Pancreas (tissue), 10 donors: ENCODE data around the gene ZNF26. TPM values are rescaled to one million over a fixed set of nuclear protein-coding genes. Genes with fewer than 3 reads are reported as not detected.

Experiments used
- ATAC-seq, 4 donors: fragments of 200-7000 bp; cut with Tn5 transposase; one replicate each; pipeline versions ENCODE4 v1.8.0 to v1.9.1; 2020; ENCODE audit warnings: mild to moderate bottlenecking in 4 of 4, moderate library complexity in 4 of 4
- DNase-seq, 6 donors: peaks; one replicate each; pipeline ENCODE4 v3.0.0-alpha.2; 2020
- FAIRE-seq: peaks from 2 replicates; lab custom pipeline; 2012; peaks lifted over from hg19 to GRCh38; lab: Jason Lieb, UNC
- H3K27ac ChIP-seq, 4 donors: fragments of 200-600 bp; sonication (generic); 1 replicate in 3 of 4; 2 replicates in 1 of 4; pipeline versions ENCODE4 v1.5.0 to v1.8.0; 2020
- H3K27me3 ChIP-seq, 4 donors: fragments of 200-600 bp; one replicate each; pipeline ENCODE4 v1.8.0; 2021
- H3K36me3 ChIP-seq, 3 donors: fragments of 200-600 bp; sonication (generic) in 1 of 3; one replicate each; pipeline versions ENCODE4 v1.5.0 to v1.8.0; 2020 to 2021
- H3K4me1 ChIP-seq, 3 donors: fragments of 200-600 bp; one replicate each; pipeline ENCODE4 v1.8.0; 2021
- H3K4me3 ChIP-seq, 4 donors: fragments of 200-600 bp; sonication (generic) in 2 of 4; one replicate each; pipeline versions ENCODE4 v1.5.0 to v1.8.0; 2020 to 2021
- H3K9me3 ChIP-seq, 4 donors: fragments of 200-600 bp; one replicate each; pipeline ENCODE4 v1.8.0; 2021
- WGBS, 2 donors: extraction: QIAGEN DNeasy Blood & Tissue Kit; methylation state at CpG; one replicate each; pipeline ENCODE4 v1.1.7; 2013; 5-methylcytosine and 5-hydroxymethylcytosine counted together
- intact Hi-C, 3 donors: fragments of 100-400 bp; cut with DNase I; formaldehyde crosslinking; loops; one replicate each; pipeline versions ENCODE4 v1.11.1 to v1.14.2; 2022
- polyA plus RNA-seq, 2 donors: library from polyadenylated mRNA; stranded (reverse); fragments of 200-250 nt; gene quantifications; one replicate each; pipeline ENCODE4 v1.2.3, GENCODE V29; 2013
- total RNA-seq, 6 donors: library from RNA; stranded (reverse); fragmentation: NEBNext Ultra II Directional in 4 of 6; extraction: Animal tissue kit (Norgen Biotek cat#: 25700) in 4 of 6; gene quantifications; one replicate each; pipeline versions ENCODE4 v1.2.1 to v1.2.4, GENCODE V29; 2021 to 2023
- TF ChIP-seq, protein P1 (sequence below), 4 donors: fragments of 200-600 bp; sonication (generic) in 3 of 4; IDR thresholded peaks; one replicate each; pipeline versions ENCODE4 v1.5.0 to v1.8.0; 2021; ENCODE audit warnings: antibody characterized with exemption in 4 of 4
- donor health status: healthy with polysubstance abuse.
- donor health status: DM: no; HTN: no; CAD: no; lungs with moderate emphysema.
- donor health status: DM: no; HTN: no; CAD: no.
- donor health status: control.
- donor health status: control.
- donor health status: Bipolar disorder and iron deficiency.
- donor health status: DM: yes; HTN: yes; CAD: no.
- donor health status: DM: no; HTN: no; CAD: no.
- donor health status: DM: no; HTN: no; CAD: no.
- donor health status: DM: yes; HTN: yes; CAD: no.

The ZNF26 gene
- total and polyA plus RNA-seq, 8 donors, result 4.8 to 7.9 (median 6.0) TPM

DNA sequence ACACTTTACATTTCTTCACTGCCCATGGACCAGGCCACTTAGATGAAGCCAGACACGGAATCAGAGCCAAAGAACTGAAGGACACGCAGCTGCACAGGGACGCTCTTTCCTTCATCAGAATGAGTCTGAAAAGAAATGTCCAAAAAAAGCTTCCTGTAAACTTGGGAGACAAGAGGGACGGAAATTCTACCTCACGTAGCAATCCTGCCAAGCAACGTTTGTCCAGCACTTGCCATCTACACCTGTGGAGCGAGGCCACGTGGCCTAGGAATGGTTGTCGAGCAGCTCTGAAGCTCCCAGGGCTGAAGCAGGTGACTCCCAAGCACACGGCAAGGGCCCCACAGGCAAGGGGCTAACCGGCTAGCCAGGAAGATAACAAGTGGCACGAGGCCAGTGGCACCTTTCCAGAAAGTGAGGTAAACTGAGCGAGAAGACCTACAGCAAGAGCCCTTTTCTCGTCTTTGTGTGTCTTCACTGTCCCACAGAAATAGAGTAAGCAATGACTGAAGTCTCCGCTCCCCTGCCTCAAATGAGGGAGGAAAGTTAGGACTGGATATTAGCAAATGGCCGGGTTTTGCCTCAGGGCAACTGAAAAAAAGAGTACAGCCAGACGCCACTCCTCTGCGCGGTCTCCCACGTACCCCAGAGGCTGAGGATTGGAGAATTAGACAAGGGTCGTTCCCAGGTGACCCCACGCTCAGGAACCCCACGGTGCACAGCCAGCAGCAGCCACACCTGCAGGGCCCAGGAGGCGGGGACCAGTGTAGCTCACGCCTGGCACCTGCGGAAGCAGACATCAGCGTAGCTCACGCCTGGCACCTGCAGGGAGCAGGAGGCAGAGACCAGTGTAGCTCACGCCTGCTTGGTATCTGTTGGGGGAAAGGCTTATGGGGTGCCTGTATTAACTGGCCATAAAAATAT is 37.8 kb upstream of the ZNF26 start:
- Histone ChIP-seq H3K27me3 (no peaks in the 10 kb centered on the region), H3K4me1 (no peaks in the 10 kb centered on the region), H3K9me3 (no peaks in the 10 kb centered on the region), H3K36me3 (peaks cover 10 to 39% (median 13%) of the 10 kb centered on the region in 3 donors), H3K27ac (no peak overlapping the region), H3K4me3 (no peak overlapping the region)
- FAIRE-seq, result no peak
- WGBS, 2 donors, result 95 to 96% methylated on average over 29 of the region's 29 CpGs
- no peak for ATAC-seq
- TF ChIP-seq, protein P1, sequence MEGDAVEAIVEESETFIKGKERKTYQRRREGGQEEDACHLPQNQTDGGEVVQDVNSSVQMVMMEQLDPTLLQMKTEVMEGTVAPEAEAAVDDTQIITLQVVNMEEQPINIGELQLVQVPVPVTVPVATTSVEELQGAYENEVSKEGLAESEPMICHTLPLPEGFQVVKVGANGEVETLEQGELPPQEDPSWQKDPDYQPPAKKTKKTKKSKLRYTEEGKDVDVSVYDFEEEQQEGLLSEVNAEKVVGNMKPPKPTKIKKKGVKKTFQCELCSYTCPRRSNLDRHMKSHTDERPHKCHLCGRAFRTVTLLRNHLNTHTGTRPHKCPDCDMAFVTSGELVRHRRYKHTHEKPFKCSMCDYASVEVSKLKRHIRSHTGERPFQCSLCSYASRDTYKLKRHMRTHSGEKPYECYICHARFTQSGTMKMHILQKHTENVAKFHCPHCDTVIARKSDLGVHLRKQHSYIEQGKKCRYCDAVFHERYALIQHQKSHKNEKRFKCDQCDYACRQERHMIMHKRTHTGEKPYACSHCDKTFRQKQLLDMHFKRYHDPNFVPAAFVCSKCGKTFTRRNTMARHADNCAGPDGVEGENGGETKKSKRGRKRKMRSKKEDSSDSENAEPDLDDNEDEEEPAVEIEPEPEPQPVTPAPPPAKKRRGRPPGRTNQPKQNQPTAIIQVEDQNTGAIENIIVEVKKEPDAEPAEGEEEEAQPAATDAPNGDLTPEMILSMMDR (IDR thresholded peaks at IDR 0.05), result no peak
- intact Hi-C loops, result no loop called here
- DNase-seq, result no peak

DNA sequence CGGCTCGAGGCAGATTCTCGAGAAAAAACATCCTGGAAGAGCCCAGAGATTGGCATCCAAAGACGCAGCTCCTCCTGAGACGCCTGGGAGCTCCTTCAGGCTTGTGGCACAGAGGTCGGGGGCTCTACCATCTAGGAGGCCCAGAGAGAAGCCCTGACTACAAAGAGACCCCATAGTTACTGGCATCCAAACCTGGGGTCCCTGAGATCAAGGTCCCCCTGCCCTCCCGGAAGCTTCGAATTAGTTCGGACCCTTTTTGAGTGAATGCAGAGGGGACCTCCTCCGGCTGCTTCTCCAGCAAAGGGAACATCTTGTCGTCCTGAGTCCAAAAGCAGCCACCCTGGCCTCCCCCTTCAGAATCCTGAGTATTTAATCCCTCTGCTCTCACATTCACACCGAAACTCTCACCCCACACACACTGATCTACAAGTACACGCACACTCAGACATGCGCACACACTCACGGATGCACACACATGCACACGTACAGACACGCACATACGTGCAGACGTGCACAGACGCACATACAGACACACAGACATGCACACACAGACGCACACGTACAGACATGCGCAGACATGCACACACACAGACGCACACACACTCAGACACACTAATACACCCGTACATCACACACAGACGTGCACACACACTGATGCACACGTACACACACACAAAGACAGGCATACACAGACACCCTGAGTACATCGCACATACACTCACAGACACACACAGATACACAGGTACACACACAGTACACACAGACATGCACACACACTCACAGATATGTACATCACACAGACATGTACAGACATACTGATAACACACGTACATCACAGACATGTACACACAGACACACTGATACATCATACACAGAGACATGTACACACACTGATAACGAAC is 36.0 kb upstream of the ZNF26 start:
- no peak for ATAC-seq
- TF ChIP-seq, protein P1 (IDR thresholded peaks at IDR 0.05), result no peak
- no peak for DNase-seq
- FAIRE-seq, result no peak
- H3K4me1 ChIP-seq, result no peaks in the 10 kb centered on the region
- no peaks in the 10 kb centered on the region for H3K27me3 ChIP-seq
- H3K27ac ChIP-seq, result no peak overlapping the region
- H3K4me3 ChIP-seq, result no peak overlapping the region
- H3K36me3 ChIP-seq, result peaks cover 0 to 21% (median 0%) of the 10 kb centered on the region in 3 donors
- no peaks in the 10 kb centered on the region for H3K9me3 ChIP-seq
- intact Hi-C loops, result no loop called here
- 97 to 98% methylated on average over 30 of the region's 30 CpGs for WGBS, 2 donors

DNA sequence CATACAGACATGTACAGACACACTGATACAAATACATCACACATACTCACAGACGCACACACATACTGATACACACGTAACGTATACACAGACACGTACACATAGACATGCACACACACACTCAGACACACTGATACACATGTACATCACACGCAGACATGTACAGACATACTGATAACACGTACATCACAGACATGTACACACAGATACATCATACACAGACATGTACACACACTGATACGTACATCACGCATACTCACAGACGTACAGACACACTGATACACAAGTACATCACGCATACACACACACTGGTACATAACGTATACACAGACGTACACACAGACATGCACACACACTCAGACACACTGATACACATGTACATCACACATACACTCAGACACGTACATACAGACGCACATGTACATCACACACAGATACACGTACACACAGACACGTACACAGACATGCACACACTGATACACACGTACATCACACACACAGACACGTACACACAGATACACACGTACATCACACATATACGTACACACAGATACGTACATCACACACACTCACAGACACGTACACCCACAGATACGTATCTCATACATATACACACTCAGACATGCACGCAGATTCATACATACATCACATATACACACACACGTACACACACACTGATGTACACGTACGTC is 35.2 kb upstream of the ZNF26 start:
- FAIRE-seq (no peak), DNase-seq (no peak), ATAC-seq (no peak)
- TF ChIP-seq, protein P1 (IDR thresholded peaks at IDR 0.05), result no peak
- Histone ChIP-seq H3K27me3 (no peaks in the 10 kb centered on the region), H3K4me3 (no peak overlapping the region), H3K4me1 (no peaks in the 10 kb centered on the region), H3K27ac (no peak overlapping the region), H3K36me3 (peaks cover 0 to 13% (median 0%) of the 10 kb centered on the region in 3 donors), H3K9me3 (no peaks in the 10 kb centered on the region)
- intact Hi-C loops, result no loop called here
- 98 to 99% methylated on average over 27 of the region's 27 CpGs for WGBS, 2 donors

DNA sequence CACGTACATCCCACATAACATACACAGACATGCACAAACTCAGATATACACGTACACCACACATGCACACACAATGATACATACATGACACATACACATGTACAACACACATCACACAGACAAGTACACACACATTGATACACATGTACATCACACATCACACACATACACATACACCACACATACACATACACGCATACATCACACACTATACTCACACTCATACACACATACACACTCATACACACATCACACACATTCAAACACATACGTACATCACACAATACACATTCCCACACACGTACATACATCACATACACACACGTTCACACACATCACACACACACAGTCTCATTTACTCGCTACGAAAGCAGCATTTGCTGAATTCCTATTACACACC is 34.5 kb upstream of the ZNF26 start:
- Histone ChIP-seq H3K4me1 (no peaks in the 10 kb centered on the region), H3K4me3 (no peak overlapping the region), H3K27me3 (no peaks in the 10 kb centered on the region), H3K9me3 (no peaks in the 10 kb centered on the region), H3K36me3 (peaks cover 0 to 8% (median 0%) of the 10 kb centered on the region in 3 donors), H3K27ac (no peak overlapping the region)
- no peak for FAIRE-seq
- 97 to 98% methylated on average over 8 of the region's 8 CpGs for WGBS, 2 donors
- intact Hi-C loops, result no loop called here
- no peak for DNase-seq
- TF ChIP-seq, protein P1 (IDR thresholded peaks at IDR 0.05), result no peak
- ATAC-seq, result no peak
